GM23338 (cell line): ENCODE data around the gene HIP1. TPM values are rescaled to one million over a fixed set of nuclear protein-coding genes. Genes with fewer than 3 reads are reported as not detected.

Source experiments
- ATAC-seq: fragments of 200-7000 bp; cut with Tn5 transposase; 3 replicates; pipeline ENCODE4 v1.9.1; 2020
- DNase-seq: peaks from one replicate; pipeline ENCODE4 v3.0.0-alpha.2; 2015; ENCODE audit warnings: low spot score
- H2AFZ ChIP-seq: fragments of 200-600 bp; sonication (generic); 2 replicates; pipeline ENCODE4 v1.8.0; 2016; ENCODE audit warnings: antibody characterized with exemption, mild to moderate bottlenecking, moderate library complexity
- H3F3A ChIP-seq: fragments of 200-600 bp; sonication (generic); replicated peaks from 2 replicates; pipeline ENCODE4 v1.8.0; 2017; ENCODE audit warnings: antibody characterized with exemption, mixed run types, low read depth
- H3K27ac ChIP-seq: fragments of 200-600 bp; sonication (generic); 2 replicates; pipeline ENCODE4 v1.6.1; 2016; ENCODE audit warnings: low read depth
- H3K27me3 ChIP-seq: fragments of 200-600 bp; sonication (generic); 2 replicates; pipeline ENCODE4 v1.8.0; 2016; ENCODE audit warnings: mild to moderate bottlenecking, mixed run types, moderate library complexity; ENCODE audit not compliant: insufficient read depth
- H3K36me3 ChIP-seq: fragments of 200-600 bp; sonication (generic); 2 replicates; pipeline ENCODE4 v1.8.0; 2016; ENCODE audit warnings: mild to moderate bottlenecking; ENCODE audit not compliant: insufficient read depth
- H3K4me1 ChIP-seq: fragments of 200-600 bp; sonication (generic); 2 replicates; pipeline ENCODE4 v1.8.0; 2016; ENCODE audit warnings: mild to moderate bottlenecking, moderate library complexity; ENCODE audit not compliant: insufficient read depth
- H3K4me2 ChIP-seq: fragments of 200-600 bp; sonication (generic); 2 replicates; pipeline ENCODE4 v1.7.1; 2017; ENCODE audit warnings: mixed run types
- H3K4me3 ChIP-seq: fragments of 200-600 bp; sonication (generic); 2 replicates; pipeline ENCODE4 v1.6.1; 2016; ENCODE audit warnings: mixed run types
- H3K79me2 ChIP-seq: fragments of 200-600 bp; sonication (generic); replicated peaks from 2 replicates; pipeline ENCODE4 v1.8.0; 2017; ENCODE audit warnings: mild to moderate bottlenecking; ENCODE audit not compliant: insufficient read depth
- H3K9me2 ChIP-seq: fragments of 200-600 bp; sonication (generic); 2 replicates; pipeline ENCODE4 v1.8.0; 2017; ENCODE audit not compliant: insufficient read depth
- H4K20me1 ChIP-seq: fragments of 200-600 bp; sonication (generic); replicated peaks from 2 replicates; pipeline ENCODE4 v1.8.0; 2017; ENCODE audit warnings: mild to moderate bottlenecking; ENCODE audit not compliant: insufficient read depth
- H3K27ac Mint-ChIP-seq: 2 replicates; pipeline ENCODE4 v1.8.0; 2020; ENCODE audit warnings: inconsistent platforms, mild to moderate bottlenecking, moderate library complexity, mixed read lengths
- H3K27me3 Mint-ChIP-seq: 3 replicates; pipeline ENCODE4 v1.8.0; 2022; ENCODE audit warnings: low read depth, mild to moderate bottlenecking, moderate library complexity, mixed read lengths, inconsistent platforms; ENCODE audit not compliant: insufficient read depth, poor library complexity
- H3K36me3 Mint-ChIP-seq: 3 replicates; pipeline ENCODE4 v1.8.0; 2021; ENCODE audit warnings: low read depth, mild to moderate bottlenecking, inconsistent platforms, moderate library complexity, mixed read lengths
- H3K4me1 Mint-ChIP-seq: 3 replicates; pipeline ENCODE4 v1.8.0; 2020; ENCODE audit warnings: mild to moderate bottlenecking, inconsistent platforms, mixed read lengths
- H3K4me3 Mint-ChIP-seq: 3 replicates; pipeline ENCODE4 v1.8.0; 2021; ENCODE audit warnings: moderate library complexity, mild to moderate bottlenecking, inconsistent platforms, mixed read lengths
- H3K9me3 Mint-ChIP-seq: 3 replicates; pipeline ENCODE4 v1.8.0; 2020; ENCODE audit warnings: moderate library complexity, mild to moderate bottlenecking, inconsistent platforms, mixed read lengths
- CREB1 ChIP-seq: fragments of 250-450 bp; sonication (Bioruptor Pico); IDR thresholded peaks from 2 replicates; pipeline ENCODE4 v1.5.0; 2020; ENCODE audit warnings: low read depth, mild to moderate bottlenecking, moderate library complexity
- CTCF ChIP-seq, 2 experiments: fragments of 200-600 bp in 1 of 2; sonication (generic) in 1 of 2; conservative IDR thresholded peaks; 2 replicates each; pipeline versions ENCODE4 v1.5.1 to v1.6.1; 2016 to 2017; ENCODE audit warnings: antibody characterized with exemption in 2 of 2, low read depth in 2 of 2, mild to moderate bottlenecking in 2 of 2, moderate library complexity in 1 of 2
- ETS1 ChIP-seq: IDR thresholded peaks from 2 replicates; pipeline ENCODE4 v1.6.1; 2016; ENCODE audit warnings: antibody characterized with exemption
- EZH2 ChIP-seq: fragments of 200-600 bp; sonication (generic); IDR thresholded peaks from one replicate; pipeline ENCODE4 v1.8.0; 2017; ENCODE audit warnings: antibody characterized with exemption, mild to moderate bottlenecking, low read depth; ENCODE audit not compliant: unreplicated experiment
- EZH2phosphoT487 ChIP-seq: fragments of 200-600 bp; sonication (generic); IDR thresholded peaks from one replicate; pipeline ENCODE4 v1.8.1; 2018; ENCODE audit warnings: antibody characterized with exemption; ENCODE audit not compliant: unreplicated experiment
- JUNB ChIP-seq: IDR thresholded peaks from one replicate; pipeline ENCODE4 v1.6.1; 2016; ENCODE audit warnings: antibody characterized with exemption; ENCODE audit not compliant: unreplicated experiment
- NANOG ChIP-seq: IDR thresholded peaks from 2 replicates; pipeline ENCODE4 v1.6.1; 2016; ENCODE audit warnings: antibody characterized with exemption, borderline replicate concordance
- POLR2AphosphoS5 ChIP-seq: IDR thresholded peaks from 2 replicates; pipeline ENCODE4 v1.6.1; 2016; ENCODE audit warnings: antibody characterized with exemption, low read depth
- REST ChIP-seq: IDR thresholded peaks from one replicate; pipeline ENCODE4 v1.6.1; 2018; ENCODE audit warnings: antibody characterized with exemption; ENCODE audit not compliant: unreplicated experiment
- STAT1 ChIP-seq: IDR thresholded peaks from one replicate; pipeline ENCODE4 v1.6.1; 2016; ENCODE audit warnings: antibody characterized with exemption; ENCODE audit not compliant: unreplicated experiment
- ZNF114 ChIP-seq: fragments of 250-450 bp; sonication (Bioruptor Pico); IDR thresholded peaks from 2 replicates; pipeline ENCODE4 v1.5.0; 2020; ENCODE audit warnings: mild to moderate bottlenecking, moderate library complexity
- ZNF331 ChIP-seq: fragments of 250-450 bp; sonication (Bioruptor Pico); IDR thresholded peaks from 2 replicates; pipeline ENCODE4 v1.5.0; 2020; ENCODE audit warnings: low read depth, mild to moderate bottlenecking, moderate library complexity
- ZNF462 ChIP-seq: fragments of 250-450 bp; sonication (Bioruptor Pico); IDR thresholded peaks from 2 replicates; pipeline ENCODE4 v1.5.0; 2020; ENCODE audit warnings: mild to moderate bottlenecking, moderate library complexity
- polyA plus RNA-seq: library from polyadenylated mRNA; unstranded; fragments of >200 nt; fragmentation: Nextera tagmentation; extraction: Ambion mirVana; gene quantifications from 2 replicates; pipeline ENCODE4 v1.2.1, GENCODE V29; 2016
- total RNA-seq: library from RNA; depleted of rRNA; stranded (reverse); fragments of >200 nt; shearing (Covaris generic); gene quantifications from 2 replicates; pipeline ENCODE4 v1.2.3, GENCODE V29; 2014

Gene HIP1
- total and polyA plus RNA-seq, 2 experiments from 2014 or later, result 24.9 to 80.8 TPM

GRCh38 chr7:75721426-75721825 is 17.3 kb downstream of the HIP1 start:
- Histone ChIP-seq H4K20me1 (no peaks in the 10 kb centered on the region; the same call in 1 of the 2 replicates), H2AFZ (no peak overlapping the region), H3K4me2 (no peak overlapping the region), H3K79me2 (no peaks in the 10 kb centered on the region), H3K9me2 (no peaks in the 10 kb centered on the region), H3K4me1 (no peaks in the 10 kb centered on the region), H3K36me3 (no peaks in the 10 kb centered on the region), H3K4me3 (no peak overlapping the region), H3K27me3 (no peaks in the 10 kb centered on the region), H3K27ac (no peak overlapping the region), H3F3A (no peaks in the 10 kb centered on the region)
- no peak for TF ChIP-seq JUNB
- no peak for TF ChIP-seq NANOG
- TF ChIP-seq EZH2phosphoT487, result no peak
- TF ChIP-seq POLR2AphosphoS5, result no peak
- TF ChIP-seq ZNF114 (CRISPR knock-in tag), result no peak
- no peak for TF ChIP-seq CREB1 (CRISPR knock-in tag)
- no peak for TF ChIP-seq ZNF331 (CRISPR knock-in tag)
- no peak for TF ChIP-seq CTCF (conservative IDR thresholded peaks at IDR 0.05; ENCODE audit: low read depth in 2 of 2)
- no peak for TF ChIP-seq STAT1
- no peak for TF ChIP-seq ZNF462
- no peak for TF ChIP-seq ETS1
- no peak for TF ChIP-seq REST
- no peak for TF ChIP-seq EZH2
- DNase-seq (no peak), ATAC-seq (no peak)
- no peaks in the 10 kb centered on the region for H3K36me3 Mint-ChIP-seq
- H3K27ac Mint-ChIP-seq, result no peak overlapping the region
- H3K27me3 Mint-ChIP-seq, result no peaks in the 10 kb centered on the region
- no peak overlapping the region for H3K4me3 Mint-ChIP-seq
- no peaks in the 10 kb centered on the region for H3K4me1 Mint-ChIP-seq
- no peaks in the 10 kb centered on the region for H3K9me3 Mint-ChIP-seq
